HEK293T (cell line): Measurements from ENCODE around the gene SP9.

Experiments used
- CTCF ChIA-PET: fragments of 350-600 bp; formaldehyde crosslinking; extraction: SDS; loops from one replicate; lab custom pipeline; 2021; ENCODE audit warnings: antibody characterized with exemption, inconsistent platforms; lab: Yijun Ruan, JAX
- POLR2A ChIA-PET: fragments of 350-600 bp; formaldehyde crosslinking; extraction: SDS; loops from one replicate; lab custom pipeline; 2020; ENCODE audit warnings: antibody characterized with exemption, inconsistent platforms; lab: Yijun Ruan, JAX
- DNase-seq: peaks from one replicate; pipeline ENCODE4 v3.0.0; 2012; ENCODE audit warnings: mixed read lengths; ENCODE audit errors: extremely low spot score
- ARNT ChIP-seq: fragments of 450-650 bp; IDR thresholded peaks from 2 replicates; pipeline ENCODE4 v1.6.1; 2017; ENCODE audit warnings: mild to moderate bottlenecking
- BHLHE40 ChIP-seq: fragments of 450-650 bp; IDR thresholded peaks from 2 replicates; pipeline ENCODE4 v1.6.1; 2016; ENCODE audit warnings: mild to moderate bottlenecking, moderate library complexity, borderline replicate concordance
- CTBP1 ChIP-seq: fragments of 450-650 bp; IDR thresholded peaks from 2 replicates; pipeline ENCODE4 v1.6.1; 2016; ENCODE audit warnings: borderline replicate concordance
- ELF4 ChIP-seq: fragments of 450-650 bp; IDR thresholded peaks from 2 replicates; pipeline ENCODE4 v1.6.1; 2017; ENCODE audit warnings: antibody characterized with exemption
- FOXA1 ChIP-seq: fragments of 450-650 bp; IDR thresholded peaks from 2 replicates; pipeline ENCODE4 v1.6.1; 2016; ENCODE audit warnings: mild to moderate bottlenecking
- FOXK2 ChIP-seq: fragments of 450-650 bp; IDR thresholded peaks from 2 replicates; pipeline ENCODE4 v1.6.1; 2016; ENCODE audit warnings: mild to moderate bottlenecking
- FOXM1 ChIP-seq: fragments of 450-650 bp; IDR thresholded peaks from 2 replicates; pipeline ENCODE4 v1.6.1; 2017; ENCODE audit warnings: mild to moderate bottlenecking, borderline replicate concordance
- HDGF ChIP-seq: fragments of 450-650 bp; IDR thresholded peaks from 2 replicates; pipeline ENCODE4 v1.6.1; 2017; ENCODE audit warnings: antibody characterized with exemption, borderline replicate concordance
- L3MBTL2 ChIP-seq: fragments of 450-650 bp; conservative IDR thresholded peaks from 2 replicates; pipeline ENCODE4 v1.6.1; 2016; ENCODE audit warnings: mild to moderate bottlenecking
- LEF1 ChIP-seq: fragments of 450-650 bp; IDR thresholded peaks from 2 replicates; pipeline ENCODE4 v1.6.1; 2017; ENCODE audit warnings: mild to moderate bottlenecking, borderline replicate concordance
- NFRKB ChIP-seq: fragments of 450-650 bp; IDR thresholded peaks from 2 replicates; pipeline ENCODE4 v1.6.1; 2016; ENCODE audit warnings: mild to moderate bottlenecking, moderate library complexity
- SP1 ChIP-seq: fragments of 450-650 bp; IDR thresholded peaks from 2 replicates; pipeline ENCODE4 v1.6.1; 2017
- SUZ12 ChIP-seq: fragments of 450-650 bp; IDR thresholded peaks from 2 replicates; pipeline ENCODE4 v1.6.1; 2016; ENCODE audit warnings: mild to moderate bottlenecking
- TARDBP ChIP-seq: fragments of 450-650 bp; IDR thresholded peaks from 2 replicates; pipeline ENCODE4 v1.6.1; 2016
- ZNF384 ChIP-seq: fragments of 450-650 bp; IDR thresholded peaks from 2 replicates; pipeline ENCODE4 v1.6.1; 2016
- TF ChIP-seq, protein P1 (sequence below): fragments of 450-650 bp; IDR thresholded peaks from 2 replicates; pipeline ENCODE4 v1.6.1; 2016

Gene SP9

DNA sequence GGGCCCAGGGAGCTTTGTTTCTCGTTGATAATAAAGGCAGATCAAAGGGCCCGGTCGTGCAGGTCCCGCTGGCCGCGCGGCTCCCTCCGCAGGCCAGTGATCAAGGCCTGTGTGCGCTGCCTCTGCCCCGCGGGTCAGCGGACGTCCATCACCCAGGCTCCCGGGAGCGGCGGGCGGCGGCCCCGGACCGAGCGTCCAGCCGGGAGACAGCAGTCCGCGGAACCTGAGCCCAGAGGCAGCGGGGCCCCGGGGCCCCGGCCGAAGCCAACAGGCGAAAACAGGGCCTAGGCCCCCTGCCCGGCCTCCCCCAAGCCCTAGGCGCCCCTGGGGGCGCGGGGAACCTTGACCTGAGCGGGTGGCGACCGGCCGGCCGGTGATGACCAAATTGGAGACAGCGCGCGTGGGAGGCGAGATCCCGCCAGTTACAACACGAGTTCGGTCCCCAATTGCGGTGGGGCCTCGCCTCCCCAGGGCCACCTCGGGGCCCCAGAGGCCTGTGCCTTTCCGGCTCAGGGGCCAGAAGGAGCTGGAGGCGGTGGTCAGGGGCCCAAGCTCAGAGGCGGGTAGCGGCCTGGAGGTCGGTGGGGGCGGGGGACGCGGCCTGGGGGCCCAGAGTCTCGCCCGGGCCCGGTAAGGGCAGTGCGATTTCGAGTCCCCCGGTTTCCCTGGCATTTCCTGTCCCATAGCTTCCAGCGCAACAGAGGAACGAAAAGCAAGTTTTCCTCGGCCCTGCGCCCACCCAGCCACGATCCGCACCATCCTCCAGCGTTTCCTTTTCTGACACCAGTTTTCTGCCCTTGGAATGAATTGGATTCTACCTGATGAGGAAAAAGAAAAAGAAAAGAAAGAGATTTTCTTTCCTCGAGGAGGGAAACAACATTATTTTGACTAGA, 5.9 kb downstream of the SP9 start:
- DNase-seq, result no peak
- ChIA-PET POLR2A (no interaction called here), CTCF (interaction anchor here (0.6 to 1.0 kb wide), 5 partner anchors 195 to 891 kb away, joined by 3 to 4 read pairs (median 3); no protein-coding TSS in a partner anchor)
- 0 out of 2 replicates have a peak, but pooled peaks have one; percentile 18 for TF ChIP-seq FOXM1
- TF ChIP-seq SP1, result no peak

DNA sequence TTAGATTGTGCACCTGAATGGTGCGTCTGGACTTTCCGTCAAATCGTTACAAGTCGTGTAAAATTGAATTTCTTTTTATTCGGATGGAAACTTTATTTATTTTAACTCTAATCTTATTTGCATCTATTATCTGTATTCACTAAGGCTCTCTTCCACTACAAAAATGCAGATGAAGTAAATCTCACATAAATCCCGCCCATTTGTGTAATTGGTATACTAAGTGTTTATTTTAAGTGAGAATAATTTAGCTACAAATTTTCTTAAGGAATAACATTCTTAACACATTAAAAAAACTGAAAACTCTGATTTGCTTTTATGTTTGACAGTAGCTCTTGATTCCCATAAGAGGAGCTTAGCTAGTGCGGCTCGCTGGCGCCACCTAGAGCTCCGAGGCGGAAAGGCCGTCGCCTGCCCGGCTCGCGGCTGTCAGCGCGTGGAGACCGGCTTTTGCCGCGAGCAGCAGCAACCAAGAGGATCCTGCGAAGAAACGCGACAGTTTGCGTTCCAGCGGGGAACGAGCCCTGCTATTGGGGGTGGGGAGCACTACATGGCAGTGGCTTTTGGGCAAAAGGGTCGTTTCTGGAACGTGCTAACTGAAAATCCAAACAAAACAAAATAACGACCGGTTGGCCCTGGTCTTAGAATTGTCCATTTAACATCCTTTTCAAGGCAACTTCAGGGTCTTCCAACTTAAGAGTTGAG, 6.7 kb downstream of the SP9 start:
- ChIA-PET POLR2A (no interaction called here), CTCF (interaction anchor here (0.6 to 1.0 kb wide), 6 partner anchors 94 to 892 kb away, joined by 3 to 4 read pairs (median 3); no protein-coding TSS in a partner anchor)
- peak; percentile 77 for DNase-seq
- TF ChIP-seq, protein P1, sequence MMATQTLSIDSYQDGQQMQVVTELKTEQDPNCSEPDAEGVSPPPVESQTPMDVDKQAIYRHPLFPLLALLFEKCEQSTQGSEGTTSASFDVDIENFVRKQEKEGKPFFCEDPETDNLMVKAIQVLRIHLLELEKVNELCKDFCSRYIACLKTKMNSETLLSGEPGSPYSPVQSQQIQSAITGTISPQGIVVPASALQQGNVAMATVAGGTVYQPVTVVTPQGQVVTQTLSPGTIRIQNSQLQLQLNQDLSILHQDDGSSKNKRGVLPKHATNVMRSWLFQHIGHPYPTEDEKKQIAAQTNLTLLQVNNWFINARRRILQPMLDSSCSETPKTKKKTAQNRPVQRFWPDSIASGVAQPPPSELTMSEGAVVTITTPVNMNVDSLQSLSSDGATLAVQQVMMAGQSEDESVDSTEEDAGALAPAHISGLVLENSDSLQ, result 0 out of 2 replicates have a peak, but pooled peaks have one; percentile 4
- TF ChIP-seq ARNT (no peak), ELF4 (no peak), L3MBTL2 (peak; percentile 75)

DNA sequence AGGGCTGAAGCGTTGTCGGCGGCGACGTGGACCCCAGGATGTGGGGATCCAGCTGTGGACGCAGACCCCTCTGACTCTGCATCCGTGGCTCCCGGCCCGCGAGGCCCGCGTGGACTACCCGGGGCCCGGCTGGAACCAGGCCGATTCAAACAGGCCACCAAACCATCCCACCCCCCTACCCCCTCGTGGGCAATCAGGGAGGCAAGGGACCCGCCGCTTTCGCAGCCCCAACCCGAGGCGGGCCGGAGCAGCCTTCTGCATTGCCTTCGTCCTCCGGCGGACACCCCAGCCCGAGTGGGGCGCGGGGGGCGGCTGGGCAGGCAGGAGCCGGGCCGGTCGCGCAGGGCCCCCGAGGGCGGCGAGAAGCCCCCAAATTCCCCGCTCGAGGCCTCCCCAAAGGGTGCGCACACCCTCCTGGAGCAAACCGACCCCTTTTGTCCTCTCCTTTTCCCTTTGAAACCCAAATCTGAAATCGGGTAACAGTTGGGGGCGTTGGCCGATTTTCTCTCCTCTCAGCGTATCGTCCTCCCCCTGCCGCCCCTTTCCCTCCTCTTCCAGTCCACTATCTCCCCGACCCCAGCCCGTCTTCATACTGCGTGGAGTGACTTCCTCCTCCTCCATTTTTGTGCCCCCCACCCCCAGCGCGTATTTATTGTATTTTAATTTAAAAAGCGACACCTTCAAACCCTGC, 7.4 kb downstream of the SP9 start:
- ChIA-PET CTCF (interaction anchor here (0.7 to 1.0 kb wide), 2 partner anchors 95 to 893 kb away, joined by 3 read pairs; no protein-coding TSS in a partner anchor), POLR2A (no interaction called here)
- no peak for DNase-seq
- no peak for TF ChIP-seq NFRKB
- TF ChIP-seq TARDBP, result no peak
- no peak for TF ChIP-seq ARNT
- no peak for TF ChIP-seq FOXA1
- TF ChIP-seq ZNF384, result no peak
- TF ChIP-seq FOXM1, result no peak
- no peak for TF ChIP-seq FOXK2
- TF ChIP-seq HDGF, result no peak
- no peak for TF ChIP-seq L3MBTL2

DNA sequence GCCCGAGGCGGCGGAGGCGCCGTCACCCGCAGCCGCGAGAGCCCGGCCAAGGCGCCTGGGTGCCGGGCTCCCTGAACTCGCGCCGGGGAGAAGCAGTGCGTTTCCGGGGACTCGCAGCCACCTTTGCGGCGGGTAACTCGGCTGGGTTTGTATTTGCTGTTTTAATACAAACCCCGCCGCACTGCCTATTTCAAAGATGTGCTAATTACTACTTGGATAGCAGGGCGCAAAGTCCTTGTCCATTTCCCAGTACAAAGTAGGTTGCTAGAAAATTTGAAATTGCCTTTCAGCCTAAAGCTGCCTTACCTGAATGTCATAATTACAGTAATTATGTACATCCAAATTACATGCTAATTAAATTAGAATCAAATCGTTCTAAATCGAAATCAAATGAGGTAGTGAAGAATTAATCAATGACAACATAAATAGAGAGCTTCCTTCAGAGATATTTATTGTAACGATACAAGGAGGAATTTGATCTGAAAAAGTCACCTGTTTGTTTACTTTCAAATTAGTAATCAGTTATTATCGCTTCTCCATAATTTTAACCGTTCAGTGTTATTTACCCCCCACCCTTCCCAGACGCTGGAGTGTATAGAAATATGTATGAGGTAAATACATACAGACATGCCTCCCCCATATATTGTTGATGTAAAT, 8.1 kb downstream of the SP9 start:
- TF ChIP-seq, protein P1, result no peak
- TF ChIP-seq FOXK2 (no peak), ELF4 (no peak), SP1 (no peak), ARNT (no peak), FOXA1 (no peak), SUZ12 (no peak), TARDBP (no peak), NFRKB (no peak), LEF1 (no peak), BHLHE40 (no peak), FOXM1 (no peak), HDGF (no peak), ZNF384 (no peak), CTBP1 (no peak)
- DNase-seq, result no peak
- ChIA-PET POLR2A (no interaction called here), CTCF (no interaction called here)

DNA sequence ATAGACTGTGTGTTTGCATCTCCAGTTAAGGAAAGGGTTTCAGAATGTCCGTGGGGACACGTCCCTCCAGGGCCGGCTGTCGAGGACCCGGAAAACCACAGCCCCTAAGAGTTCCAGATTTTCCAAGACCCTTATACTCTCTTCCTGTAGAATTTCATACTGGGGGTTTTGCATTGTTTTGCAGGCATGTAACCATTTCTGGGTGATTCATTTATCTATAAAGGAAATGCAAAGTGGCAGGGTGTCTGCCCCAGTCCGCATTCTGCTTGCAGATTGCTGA, 8.5 kb downstream of the SP9 start:
- CTCF ChIA-PET, result no interaction called here
- no peak for TF ChIP-seq L3MBTL2
- no peak for TF ChIP-seq ZNF384
- TF ChIP-seq FOXM1, result no peak
- no peak for TF ChIP-seq LEF1
- no peak for TF ChIP-seq NFRKB
- no peak for TF ChIP-seq BHLHE40
- no peak for TF ChIP-seq TARDBP
- TF ChIP-seq HDGF, result no peak
- no peak for TF ChIP-seq CTBP1
- TF ChIP-seq, protein P1, result no peak
- no peak for TF ChIP-seq FOXK2
- no peak for TF ChIP-seq ARNT
- TF ChIP-seq FOXA1, result no peak
- no peak for TF ChIP-seq SUZ12
- no peak for TF ChIP-seq ELF4
- TF ChIP-seq SP1, result no peak
- no peak for DNase-seq
- POLR2A ChIA-PET, result no interaction called here
